GM19452 (cell line): ENCODE measurements around the gene GRID1.
A peak's percentile ranks its signal among the peaks of the same experiment; 100 is the strongest.
"Not testable (repeated sequence)": the region's sequence is repeated elsewhere in the genome, so short reads cannot be mapped to it uniquely, and the experiment has no call there.

Source experiments
- ATAC-seq: cut with Tn5 transposase; IDR thresholded peaks from one replicate; pipeline ENCODE4 v1.9.1; 2021; ENCODE audit not compliant: unreplicated experiment

The GRID1 gene

GRCh38 chr10:86113501-86113900 lies 253.1 kb downstream of the GRID1 start:
- ATAC-seq, result no peak

- no peak for ATAC-seq
These were observed 253.6 kb downstream of the GRID1 start for GRCh38 chr10:86113044-86113443.

- ATAC-seq, result no peak
These were observed 254.6 kb downstream of the GRID1 start for GRCh38 chr10:86111902-86112545.

DNA sequence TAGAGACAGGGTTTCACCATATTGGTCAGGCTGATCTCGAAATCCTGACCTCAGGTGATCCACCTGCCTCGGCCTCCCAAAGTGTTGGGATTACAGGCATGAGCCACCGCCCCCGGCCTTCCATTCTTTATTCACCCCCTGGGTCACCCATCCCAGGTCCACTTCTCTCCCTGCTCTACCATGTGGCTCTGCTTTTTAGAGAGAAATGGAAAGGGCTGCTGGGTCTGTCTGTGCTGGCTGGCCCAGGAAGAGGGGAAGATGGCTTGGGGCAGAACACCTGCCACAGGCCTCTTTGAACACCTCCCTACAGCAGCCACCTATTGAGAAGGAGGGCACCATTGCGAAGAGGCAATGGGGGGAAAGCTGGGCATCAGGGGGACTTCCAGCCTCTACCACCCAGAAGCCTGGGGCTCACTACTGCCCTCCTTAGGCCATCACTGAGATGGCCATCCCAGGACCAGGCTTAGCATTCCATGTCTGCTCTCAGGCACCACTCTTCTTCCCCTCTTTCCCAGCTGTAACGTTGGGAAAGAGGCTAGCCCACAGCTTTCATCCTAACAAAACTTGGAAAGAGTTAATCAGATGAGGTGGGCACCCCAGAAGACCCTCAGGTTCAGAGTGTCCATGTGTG lies 256.3 kb downstream of the GRID1 start:
- ATAC-seq, result no peak

GRCh38 chr10:86109421-86109820 lies 257.2 kb downstream of the GRID1 start:
- ATAC-seq, result no peak

GRCh38 chr10:86108696-86109095 lies 257.9 kb downstream of the GRID1 start:
- ATAC-seq, result no peak

GRCh38 chr10:86107611-86108310 lies 258.8 kb downstream of the GRID1 start:
- not testable (repeated sequence) for ATAC-seq

GRCh38 chr10:86107131-86107530 lies 259.5 kb downstream of the GRID1 start:
- no peak for ATAC-seq

DNA sequence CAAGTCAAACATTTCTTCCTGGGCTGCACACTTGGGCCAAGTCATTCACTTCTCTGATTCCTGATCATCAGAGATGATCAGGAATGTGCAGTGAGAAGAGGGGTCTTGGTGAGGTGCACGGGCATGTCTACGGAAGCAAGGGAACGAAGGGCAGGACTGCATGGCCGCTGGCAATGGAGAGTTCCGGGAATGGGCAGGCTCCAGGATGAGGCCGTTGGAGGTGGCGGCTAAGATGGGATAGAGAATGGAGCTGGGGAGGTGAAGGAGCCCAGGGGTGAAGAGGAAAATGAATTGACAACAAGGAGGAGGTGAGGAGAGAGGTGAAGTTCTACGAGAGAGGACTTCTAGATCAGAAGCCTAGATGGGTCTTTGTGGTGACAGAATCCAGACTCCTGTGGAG lies 260.0 kb downstream of the GRID1 start:
- no peak for ATAC-seq

GRCh38 chr10:86105640-86106039 lies 261.0 kb downstream of the GRID1 start:
- no peak for ATAC-seq

GRCh38 chr10:86105181-86105580 lies 261.4 kb downstream of the GRID1 start:
- ATAC-seq, result no peak

GRCh38 chr10:86104611-86105145 lies 261.9 kb downstream of the GRID1 start:
- ATAC-seq, result no peak

GRCh38 chr10:86104156-86104555 lies 262.4 kb downstream of the GRID1 start:
- ATAC-seq, result no peak

- ATAC-seq, result no peak
These were observed 263.0 kb downstream of the GRID1 start for GRCh38 chr10:86103391-86104101.

DNA sequence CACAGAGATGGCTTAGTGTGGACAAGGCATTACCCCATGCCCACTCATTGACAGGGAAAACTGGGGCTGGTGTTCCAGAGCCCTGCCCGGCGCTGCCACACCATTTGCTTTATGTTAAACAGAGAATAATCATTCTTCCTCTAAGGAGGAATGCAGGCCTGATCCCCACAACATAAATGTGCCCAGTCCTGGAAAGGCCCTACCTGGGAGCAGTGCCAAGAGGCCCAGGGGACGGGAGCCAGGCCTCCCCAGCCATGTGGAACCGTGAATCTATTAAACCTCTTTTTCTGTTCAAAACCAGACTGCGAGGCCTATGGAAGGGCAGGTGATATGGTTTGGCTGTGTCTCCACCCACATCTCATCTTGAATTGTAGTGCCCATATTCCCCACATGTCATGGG lies 264.1 kb downstream of the GRID1 start:
- ATAC-seq, result no peak

- no peak for ATAC-seq
These were observed 264.6 kb downstream of the GRID1 start for GRCh38 chr10:86102031-86102430.

DNA sequence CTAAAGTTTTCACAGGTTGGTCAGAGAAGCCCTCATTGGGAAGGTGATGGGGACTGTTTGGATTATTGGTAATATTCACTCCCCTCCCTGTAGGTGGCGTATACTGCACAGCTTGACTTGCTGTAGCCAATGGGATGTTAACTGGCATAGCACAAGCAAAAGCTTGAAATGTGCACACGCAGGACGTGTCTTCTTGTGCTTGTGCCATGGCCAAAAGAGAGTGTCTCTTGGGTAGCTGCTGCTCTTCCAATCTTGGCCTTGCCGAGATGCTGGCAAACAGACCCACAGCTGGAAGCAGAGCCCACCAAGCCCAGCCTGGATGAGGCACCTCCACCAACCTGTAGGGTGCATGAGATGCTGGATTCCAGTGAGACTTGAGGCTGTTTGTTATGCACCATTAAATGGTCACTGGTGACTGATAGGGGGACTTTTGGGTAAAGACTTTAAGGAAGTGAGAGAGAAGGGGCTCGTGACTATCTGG lies 266.0 kb downstream of the GRID1 start:
- ATAC-seq, result peak; percentile 53

DNA sequence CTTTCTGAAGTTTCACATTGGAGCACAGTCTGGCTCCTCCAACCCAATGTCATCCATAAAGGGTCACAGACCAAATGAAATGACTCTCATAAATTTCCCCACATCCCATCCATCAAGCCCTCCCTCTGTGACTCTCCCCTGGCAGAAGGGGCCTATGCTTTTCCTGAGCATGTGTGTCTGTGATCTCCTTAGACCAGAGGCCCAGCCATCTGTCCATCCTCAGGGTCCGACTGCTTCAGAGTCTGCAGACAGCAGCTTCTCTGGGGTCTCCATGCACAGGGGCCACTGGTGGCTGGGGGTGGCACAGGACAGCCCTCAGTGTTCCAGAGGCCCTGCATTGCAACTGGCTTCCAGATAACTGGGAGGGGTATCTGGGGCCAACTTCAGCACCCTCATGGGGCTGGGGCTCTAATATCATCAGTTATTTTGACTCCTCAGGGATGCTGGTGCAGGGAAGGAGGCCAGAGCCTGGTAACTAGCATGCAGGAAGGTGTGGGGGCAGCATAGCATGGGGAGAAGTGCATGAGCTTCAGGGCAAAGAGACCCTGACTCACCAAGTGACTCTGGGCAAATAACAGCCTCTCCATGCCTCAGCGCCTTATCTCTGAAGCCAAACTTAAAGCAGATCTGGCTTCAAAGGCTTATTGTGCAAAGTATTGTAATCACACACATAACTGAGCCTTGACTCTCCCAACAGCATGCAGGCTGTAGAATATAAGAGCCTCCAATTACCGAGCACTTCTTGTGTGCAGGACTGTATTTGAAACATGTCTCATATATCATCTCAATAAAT lies 266.9 kb downstream of the GRID1 start:
- no peak for ATAC-seq

DNA sequence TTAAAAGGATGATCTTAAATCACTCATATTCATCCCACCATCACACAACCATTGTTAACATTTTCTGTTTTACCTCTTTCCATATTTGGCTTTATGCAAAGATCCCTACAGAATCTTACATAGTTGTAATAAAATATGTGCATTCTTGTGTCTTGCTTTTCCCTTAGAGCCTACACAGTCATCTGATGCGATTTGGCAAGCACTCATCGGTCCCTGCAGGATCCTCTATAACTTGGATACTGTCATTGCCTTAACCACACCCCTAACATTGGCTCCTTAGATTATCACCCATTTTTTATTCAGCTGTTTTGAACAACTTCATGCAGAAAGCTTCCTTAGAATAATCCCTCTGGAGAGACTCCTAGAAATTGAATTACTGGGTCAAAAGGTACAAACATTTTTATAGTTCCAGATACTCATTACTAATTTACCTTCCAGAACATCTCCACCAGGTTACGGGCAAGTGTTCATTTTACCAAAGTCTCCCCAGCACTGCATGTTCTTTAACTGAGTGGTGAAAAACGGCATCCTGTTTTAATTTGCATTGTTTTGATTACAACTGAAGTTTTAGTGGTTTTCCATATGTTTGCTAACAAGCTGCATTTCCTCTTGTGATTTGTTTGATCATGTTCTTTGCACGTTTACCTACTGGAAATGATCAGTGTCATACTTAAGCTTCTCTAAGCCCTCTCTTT lies 268.3 kb downstream of the GRID1 start:
- no peak for ATAC-seq

GRCh38 chr10:86095061-86095460 lies 271.5 kb downstream of the GRID1 start:
- ATAC-seq, result not testable (repeated sequence)
